Mammary epithelial cell (primary cell): ENCODE data around the gene NAA80.

Source experiments
- EZH2 ChIP-seq: IDR thresholded peaks from 2 replicates; pipeline ENCODE4 v1.6.1; 2012; ENCODE audit warnings: low read length, inconsistent platforms, borderline replicate concordance
- TF ChIP-seq, protein P1 (sequence below), 2 donors: IDR thresholded peaks in 1 of 2; conservative IDR thresholded peaks in 1 of 2; 2 replicates each; pipeline ENCODE4 v1.5.1; 2011 to 2012; ENCODE audit warnings: inconsistent platforms in 2 of 2, low read length in 2 of 2, mild to moderate bottlenecking in 2 of 2, control low read depth in 1 of 2, low read depth in 1 of 2; ENCODE audit not compliant: insufficient read depth in 1 of 2; ENCODE audit errors: extremely low read depth in 1 of 2

DNA sequence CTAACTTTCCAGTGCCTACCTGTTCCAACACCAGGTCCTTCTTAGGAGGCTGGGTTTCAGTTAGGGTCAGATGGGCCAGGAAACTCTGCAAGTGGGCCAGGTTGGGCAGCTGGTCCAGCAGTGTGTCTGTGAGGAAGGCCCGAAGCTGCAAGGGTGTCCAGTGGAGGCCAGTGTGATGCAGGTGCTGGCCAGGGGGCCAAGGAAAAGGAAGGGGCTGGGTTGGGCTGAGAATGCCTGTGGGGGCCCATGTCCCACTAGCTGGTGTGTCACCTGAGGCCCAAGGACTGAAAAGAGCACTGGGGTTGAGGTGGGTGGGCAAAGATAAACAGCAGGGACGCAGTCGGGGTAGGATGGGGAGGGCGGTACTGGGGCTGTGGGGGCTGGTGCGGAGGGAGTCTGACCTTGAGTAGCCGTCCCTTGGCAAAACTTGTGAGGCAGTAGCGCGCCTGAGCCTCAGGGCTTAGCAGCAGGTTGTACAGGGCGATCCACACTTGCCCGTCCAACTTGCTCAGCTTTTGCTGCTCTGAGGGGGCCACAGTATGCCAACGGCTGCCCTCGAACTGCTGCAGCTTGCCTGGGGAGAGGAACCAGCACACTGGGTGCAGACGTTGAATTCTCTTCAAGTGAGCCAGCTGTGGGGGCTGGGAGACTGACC is 42.9 kb upstream of the NAA80 start:
- TF ChIP-seq, protein P1, sequence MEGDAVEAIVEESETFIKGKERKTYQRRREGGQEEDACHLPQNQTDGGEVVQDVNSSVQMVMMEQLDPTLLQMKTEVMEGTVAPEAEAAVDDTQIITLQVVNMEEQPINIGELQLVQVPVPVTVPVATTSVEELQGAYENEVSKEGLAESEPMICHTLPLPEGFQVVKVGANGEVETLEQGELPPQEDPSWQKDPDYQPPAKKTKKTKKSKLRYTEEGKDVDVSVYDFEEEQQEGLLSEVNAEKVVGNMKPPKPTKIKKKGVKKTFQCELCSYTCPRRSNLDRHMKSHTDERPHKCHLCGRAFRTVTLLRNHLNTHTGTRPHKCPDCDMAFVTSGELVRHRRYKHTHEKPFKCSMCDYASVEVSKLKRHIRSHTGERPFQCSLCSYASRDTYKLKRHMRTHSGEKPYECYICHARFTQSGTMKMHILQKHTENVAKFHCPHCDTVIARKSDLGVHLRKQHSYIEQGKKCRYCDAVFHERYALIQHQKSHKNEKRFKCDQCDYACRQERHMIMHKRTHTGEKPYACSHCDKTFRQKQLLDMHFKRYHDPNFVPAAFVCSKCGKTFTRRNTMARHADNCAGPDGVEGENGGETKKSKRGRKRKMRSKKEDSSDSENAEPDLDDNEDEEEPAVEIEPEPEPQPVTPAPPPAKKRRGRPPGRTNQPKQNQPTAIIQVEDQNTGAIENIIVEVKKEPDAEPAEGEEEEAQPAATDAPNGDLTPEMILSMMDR (conservative IDR thresholded peaks at IDR 0.05 in 1 of 2, IDR thresholded peaks at IDR 0.05 in 1 of 2; ENCODE audit: extremely low read depth in 1 of 2, insufficient read depth in 1 of 2, low read depth in 1 of 2, low read length in 2 of 2), result no peak
- TF ChIP-seq EZH2, result no peak
